ENCODE results near the gene FGFRL1. TPM values are rescaled to one million over a fixed set of nuclear protein-coding genes. Genes with fewer than 3 reads are reported as not detected.

FGFRL1 gene
- total RNA-seq, 1 donor from 2014 or later: 15.5 TPM

GRCh38 chr4:1001561-1002130 is 9.8 kb upstream of the FGFRL1 start:
- intact Hi-C loops (cut with micrococcal nuclease): no loop called here

GRCh38 chr4:1002131-1002630 is 9.2 kb upstream of the FGFRL1 start:
- H3K4me1 Mint-ChIP-seq (ENCODE audit: low read depth): no peaks in the 10 kb centered on the region
- H3K4me3 Mint-ChIP-seq: no peak overlapping the region
- H3K27ac Mint-ChIP-seq: no peak overlapping the region
- H3K27me3 Mint-ChIP-seq (ENCODE audit: insufficient read depth): peaks cover 35% of the 10 kb centered on the region
- intact Hi-C loops (cut with micrococcal nuclease): no loop called here
- H3K36me3 Mint-ChIP-seq (ENCODE audit: low read depth): no peaks in the 10 kb centered on the region
- no peak for DNase-seq (ENCODE audit: low spot score)
- H3K9me3 Mint-ChIP-seq: no peaks in the 10 kb centered on the region

More at GRCh38 chr4:1001561-1002130, 9.8 kb upstream of the FGFRL1 start:
- Mint-ChIP-seq H3K4me1 (ENCODE audit: low read depth) (no peaks in the 10 kb centered on the region), H3K27ac (no peak overlapping the region), H3K36me3 (ENCODE audit: low read depth) (no peaks in the 10 kb centered on the region), H3K9me3 (no peaks in the 10 kb centered on the region), H3K27me3 (ENCODE audit: insufficient read depth) (peaks cover 33% of the 10 kb centered on the region), H3K4me3 (no peak overlapping the region)
- no peak for DNase-seq (ENCODE audit: low spot score)

- intact Hi-C loops (cut with micrococcal nuclease): no loop called here
- DNase-seq (ENCODE audit: low spot score): no peak
- Mint-ChIP-seq H3K4me1 (ENCODE audit: low read depth) (no peaks in the 10 kb centered on the region), H3K36me3 (ENCODE audit: low read depth) (no peaks in the 10 kb centered on the region), H3K27me3 (ENCODE audit: insufficient read depth) (peaks cover 38% of the 10 kb centered on the region), H3K27ac (no peak overlapping the region), H3K9me3 (no peaks in the 10 kb centered on the region), H3K4me3 (no peak overlapping the region)
These were observed 8.7 kb upstream of the FGFRL1 start for GRCh38 chr4:1002631-1003251.

- Mint-ChIP-seq H3K4me3 (no peak overlapping the region), H3K36me3 (ENCODE audit: low read depth) (no peaks in the 10 kb centered on the region), H3K27me3 (ENCODE audit: insufficient read depth) (peaks cover 38% of the 10 kb centered on the region), H3K9me3 (no peaks in the 10 kb centered on the region), H3K27ac (no peak overlapping the region), H3K4me1 (ENCODE audit: low read depth) (peaks cover 2% of the 10 kb centered on the region)
- no peak for DNase-seq (ENCODE audit: low spot score)
- intact Hi-C loops (cut with micrococcal nuclease): no loop called here
These were observed 8.0 kb upstream of the FGFRL1 start for GRCh38 chr4:1003271-1004070.

GRCh38 chr4:1004071-1004418 is 7.4 kb upstream of the FGFRL1 start:
- Mint-ChIP-seq H3K27me3 (ENCODE audit: insufficient read depth) (peaks cover 37% of the 10 kb centered on the region), H3K4me1 (ENCODE audit: low read depth) (peaks cover 8% of the 10 kb centered on the region), H3K4me3 (no peak overlapping the region), H3K9me3 (no peaks in the 10 kb centered on the region), H3K36me3 (ENCODE audit: low read depth) (no peaks in the 10 kb centered on the region), H3K27ac (no peak overlapping the region)
- no peak for DNase-seq (ENCODE audit: low spot score)
- intact Hi-C loops (cut with micrococcal nuclease): no loop called here

GRCh38 chr4:1004557-1005485 is 6.6 kb upstream of the FGFRL1 start:
- no peaks in the 10 kb centered on the region for H3K36me3 Mint-ChIP-seq (ENCODE audit: low read depth)
- H3K27me3 Mint-ChIP-seq (ENCODE audit: insufficient read depth): peaks cover 35% of the 10 kb centered on the region
- H3K4me3 Mint-ChIP-seq: no peak overlapping the region
- no peak for DNase-seq (ENCODE audit: low spot score)
- no peaks in the 10 kb centered on the region for H3K9me3 Mint-ChIP-seq
- H3K27ac Mint-ChIP-seq: no peak overlapping the region
- intact Hi-C loops (cut with micrococcal nuclease): loop anchor here (5.0 kb wide), 1 partner anchor 262 kb away; no protein-coding TSS in a partner anchor
- peaks cover 9% of the 10 kb centered on the region for H3K4me1 Mint-ChIP-seq (ENCODE audit: low read depth)

GRCh38 chr4:1006856-1007255 is 4.6 kb upstream of the FGFRL1 start:
- intact Hi-C loops (cut with micrococcal nuclease): loop anchor here (5.0 kb wide), 1 partner anchor 260 kb away; no protein-coding TSS in a partner anchor

DNA sequence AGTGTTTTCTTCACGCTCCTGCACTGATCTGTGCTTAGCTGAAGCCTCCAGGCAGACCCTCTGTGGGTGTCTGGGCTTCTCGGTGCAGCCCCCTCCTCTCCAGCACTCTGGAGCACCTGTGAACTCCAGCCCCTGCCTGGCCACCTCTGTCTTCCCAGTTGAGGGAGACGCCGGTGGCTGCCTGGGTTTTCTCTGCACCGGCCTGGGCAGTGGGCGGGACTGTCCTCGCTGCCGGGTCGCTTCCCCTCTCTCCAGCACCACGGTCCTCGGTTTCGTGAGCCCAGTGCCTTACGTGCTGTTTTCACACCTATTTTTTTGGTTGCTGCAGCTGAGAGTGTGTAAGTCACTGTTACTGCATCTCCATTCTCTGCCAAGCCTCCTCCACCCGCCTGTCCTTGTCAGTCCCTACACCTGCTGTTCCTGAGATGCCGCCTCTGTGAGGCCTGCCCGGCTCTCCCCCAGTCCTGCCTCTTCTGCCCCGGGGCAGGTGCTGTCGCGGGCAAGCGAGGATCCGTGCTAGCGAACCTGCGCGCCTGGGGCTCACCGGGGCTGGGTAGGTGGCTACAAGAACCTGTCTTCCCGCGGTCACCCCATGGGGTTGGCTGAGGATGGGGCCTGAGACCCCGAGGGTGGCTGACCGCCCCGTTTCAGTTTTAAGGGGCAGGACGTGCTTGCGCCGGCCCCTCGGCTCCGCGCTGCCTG is 2.4 kb upstream of the FGFRL1 start:
- Mint-ChIP-seq H3K4me3 (peak overlapping the region; percentile 67), H3K27ac (no peak overlapping the region), H3K9me3 (no peaks in the 10 kb centered on the region), H3K4me1 (ENCODE audit: low read depth) (peaks cover 15% of the 10 kb centered on the region), H3K36me3 (ENCODE audit: low read depth) (peaks cover 3% of the 10 kb centered on the region), H3K27me3 (ENCODE audit: insufficient read depth) (peaks cover 31% of the 10 kb centered on the region)
- peak; percentile 20 for DNase-seq (ENCODE audit: low spot score)
- intact Hi-C loops (cut with micrococcal nuclease): loop anchor here (1.0 to 5.0 kb wide), 4 partner anchors 22 to 266 kb away; partner anchors contain the start of gene IDUA

More at GRCh38 chr4:1006856-1007255, 4.6 kb upstream of the FGFRL1 start:
- H3K27me3 Mint-ChIP-seq (ENCODE audit: insufficient read depth): peaks cover 34% of the 10 kb centered on the region
- no peaks in the 10 kb centered on the region for H3K36me3 Mint-ChIP-seq (ENCODE audit: low read depth)
- H3K27ac Mint-ChIP-seq: no peak overlapping the region
- DNase-seq (ENCODE audit: low spot score): no peak
- H3K4me3 Mint-ChIP-seq: no peak overlapping the region
- peaks cover 15% of the 10 kb centered on the region for H3K4me1 Mint-ChIP-seq (ENCODE audit: low read depth)
- no peaks in the 10 kb centered on the region for H3K9me3 Mint-ChIP-seq

DNA sequence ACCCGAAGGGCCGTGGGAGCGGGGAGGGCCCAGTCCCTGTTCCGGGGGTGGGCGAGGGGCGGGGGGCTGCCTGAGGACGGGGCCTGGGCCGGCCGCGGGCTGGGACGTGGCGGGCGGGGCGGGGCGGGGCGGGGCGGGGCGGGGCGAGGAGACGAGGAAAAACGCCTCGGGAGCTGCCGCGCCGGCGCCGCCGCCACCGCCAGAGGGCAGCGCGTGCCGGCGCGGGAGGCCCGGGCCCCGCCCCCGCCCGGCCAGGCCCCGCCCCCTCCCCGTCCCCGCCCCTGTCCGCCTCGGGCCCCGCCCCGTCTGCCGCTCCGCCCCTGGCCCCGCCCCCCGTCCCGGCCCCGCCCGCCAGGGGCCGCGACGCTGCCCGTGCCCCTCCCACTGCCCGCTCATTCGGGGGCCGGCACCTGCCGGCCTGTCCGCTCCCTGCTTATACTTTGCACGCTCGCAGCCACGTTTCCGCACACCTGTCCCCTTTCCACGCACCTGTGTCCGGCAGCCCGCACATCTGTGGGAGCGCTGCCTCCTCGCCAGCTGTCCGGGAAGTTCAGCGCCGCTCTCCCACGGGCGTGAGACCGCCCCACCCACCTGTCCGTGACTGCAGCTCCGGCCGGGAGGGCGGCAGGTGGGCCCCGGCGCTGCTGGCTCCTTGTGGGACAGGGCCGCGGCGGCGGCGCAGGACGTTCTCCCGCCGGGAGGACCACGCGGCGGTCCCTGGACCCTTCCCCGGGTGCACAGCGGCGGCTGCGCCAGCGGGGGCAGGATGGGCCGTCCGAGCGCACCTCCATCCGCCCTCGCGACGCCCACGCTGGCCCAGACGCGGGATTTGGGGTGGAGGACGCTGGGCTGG is 1.7 kb upstream of the FGFRL1 start:
- DNase-seq (ENCODE audit: low spot score): peak; percentile 59
- intact Hi-C loops (cut with micrococcal nuclease): loop anchor here (1.0 to 5.0 kb wide), 9 partner anchors 22 to 703 kb away; partner anchors contain the start of genes CTBP1, DGKQ, IDUA and MAEA
- Mint-ChIP-seq H3K36me3 (ENCODE audit: low read depth) (peaks cover 3% of the 10 kb centered on the region), H3K4me3 (peak overlapping the region; percentile 86), H3K27me3 (ENCODE audit: insufficient read depth) (peaks cover 29% of the 10 kb centered on the region), H3K27ac (peak overlapping the region; percentile 61), H3K4me1 (ENCODE audit: low read depth) (peaks cover 15% of the 10 kb centered on the region), H3K9me3 (no peaks in the 10 kb centered on the region)

- Mint-ChIP-seq H3K27ac (peak overlapping the region; percentile 89), H3K27me3 (ENCODE audit: insufficient read depth) (peaks cover 28% of the 10 kb centered on the region), H3K36me3 (ENCODE audit: low read depth) (peaks cover 3% of the 10 kb centered on the region), H3K4me1 (ENCODE audit: low read depth) (peaks cover 15% of the 10 kb centered on the region), H3K9me3 (no peaks in the 10 kb centered on the region), H3K4me3 (peak overlapping the region; percentile 86)
- peak; percentile 76 for DNase-seq (ENCODE audit: low spot score)
- intact Hi-C loops (cut with micrococcal nuclease): loop anchor here (1.0 to 5.0 kb wide), 5 partner anchors 37 to 702 kb away; partner anchors contain the start of genes CTBP1, DGKQ, MAEA and SLBP
These were observed 918 bp upstream of the FGFRL1 start for GRCh38 chr4:1010395-1011021.

DNA sequence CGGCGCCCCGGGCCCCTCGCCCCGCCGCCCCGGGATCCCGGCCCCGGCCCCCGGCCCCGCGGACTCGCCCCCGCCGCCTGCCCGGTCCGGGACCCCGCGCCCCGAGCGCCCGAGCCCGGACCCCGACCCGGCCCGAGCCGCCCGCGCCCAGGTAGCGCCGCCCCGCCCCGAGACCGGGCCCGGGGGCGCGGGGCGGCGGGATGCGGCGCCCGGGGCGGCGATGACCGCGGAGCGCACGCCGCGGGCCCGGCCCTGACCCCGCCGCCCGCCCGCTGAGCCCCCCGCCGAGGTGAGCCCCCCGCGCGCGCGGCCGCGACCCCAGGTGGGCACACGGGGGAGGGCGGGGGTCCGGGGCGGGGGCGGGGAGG is 224 bp downstream of the FGFRL1 start:
- peaks cover 24% of the 10 kb centered on the region for H3K27me3 Mint-ChIP-seq (ENCODE audit: insufficient read depth)
- H3K4me3 Mint-ChIP-seq: no peak overlapping the region
- peaks cover 15% of the 10 kb centered on the region for H3K4me1 Mint-ChIP-seq (ENCODE audit: low read depth)
- no peaks in the 10 kb centered on the region for H3K9me3 Mint-ChIP-seq
- H3K27ac Mint-ChIP-seq: no peak overlapping the region
- DNase-seq (ENCODE audit: low spot score): no peak
- peaks cover 3% of the 10 kb centered on the region for H3K36me3 Mint-ChIP-seq (ENCODE audit: low read depth)
- intact Hi-C loops (cut with micrococcal nuclease): loop anchor here (2.0 to 5.0 kb wide), 4 partner anchors 46 to 701 kb away; partner anchors contain the start of genes CTBP1, MAEA and SLBP

Data from activated T-helper 1 cell treated with anti-CD3 and anti-CD28 coated beads, Interleukin-12 subunit alpha, Interleukin-12 subunit beta, Interleukin-2, Interleukin-4 antibody, amounts not matched to agents 30 ng/mL and 10 ng/mL and 1 ng/mL, durations not matched to agents 14 hours and 24 hours and 36 hours (primary cell).